NOMO-1 treated with dmso at 0.1 percent for 144 hours (cell line): ENCODE data around the gene PTGDS.
A peak's percentile ranks its signal among the peaks of the same experiment; 100 is the strongest.

Source experiments
- DNase-seq: peaks from one replicate; lab custom pipeline; 2025; ENCODE audit not compliant: unreplicated experiment; lab: John Stamatoyannopoulos, UW

The PTGDS gene

GRCh38 chr9:137020771-137021567 is 43.7 kb downstream of the PTGDS start:
- no peak for DNase-seq

GRCh38 chr9:137021568-137021978 is 44.3 kb downstream of the PTGDS start:
- no peak for DNase-seq

- peak; percentile 65 for DNase-seq
Observed at GRCh38 chr9:137021979-137022661, 44.8 kb downstream of the PTGDS start.

GRCh38 chr9:137022662-137023008 is 45.3 kb downstream of the PTGDS start:
- DNase-seq, result no peak

- DNase-seq, result no peak
Observed at GRCh38 chr9:137023157-137023556, 45.9 kb downstream of the PTGDS start.

- DNase-seq, result no peak
Observed at GRCh38 chr9:137023583-137023991, 46.3 kb downstream of the PTGDS start.

- DNase-seq, result no peak
Observed at GRCh38 chr9:137025517-137025966, 48.2 kb downstream of the PTGDS start.

- DNase-seq, result no peak
Observed at GRCh38 chr9:137026384-137026783, 49.1 kb downstream of the PTGDS start.

- no peak for DNase-seq
Observed at GRCh38 chr9:137026828-137027227, 49.5 kb downstream of the PTGDS start.

- no peak for DNase-seq
Observed at GRCh38 chr9:137027369-137028262, 50.3 kb downstream of the PTGDS start, which contains the start of gene ABCA2. Gene ABCA2, minus strand, starts transcription at chr9:137028237. Its CDS starts 97 bp downstream, at chr9:137028140.

- peak; percentile 68 for DNase-seq
Observed at GRCh38 chr9:137028263-137029057, 51.2 kb downstream of the PTGDS start.

GRCh38 chr9:137029058-137029936 is 52.0 kb downstream of the PTGDS start:
- peak; percentile 68 for DNase-seq

- peak; percentile 15 for DNase-seq
Observed at GRCh38 chr9:137030006-137030405, 52.7 kb downstream of the PTGDS start.

GRCh38 chr9:137030538-137031527 is 53.5 kb downstream of the PTGDS start:
- peak; percentile 77 for DNase-seq
